OCI-LY3 (cell line): Measurements from ENCODE around the gene LDB2.

Experiments used
- CTCF ChIP-seq: fragments of 200-600, 300-600 bp; sonication (generic); IDR thresholded peaks from 2 replicates; pipeline ENCODE4 v1.5.1; 2014; ENCODE audit warnings: antibody characterized with exemption, low read length, low read depth
- EZH2phosphoT487 ChIP-seq: fragments of 200-600 bp; shearing (Covaris generic); IDR thresholded peaks from 2 replicates; pipeline ENCODE4 v1.6.1; 2018; ENCODE audit warnings: antibody characterized with exemption, mixed run types, low read depth

- TF ChIP-seq CTCF (no peak), EZH2phosphoT487 (no peak)
Observed at GRCh38 chr4:16580514-16580913, 317.9 kb downstream of the LDB2 start.
